GM23338 (cell line): ENCODE data around the gene SNURF.

Experiments used
- CREB1 ChIP-seq: fragments of 250-450 bp; sonication (Bioruptor Pico); IDR thresholded peaks from 2 replicates; pipeline ENCODE4 v1.5.0; 2020; ENCODE audit warnings: low read depth, mild to moderate bottlenecking, moderate library complexity
- EZH2 ChIP-seq: fragments of 200-600 bp; sonication (generic); IDR thresholded peaks from one replicate; pipeline ENCODE4 v1.8.0; 2017; ENCODE audit warnings: antibody characterized with exemption, mild to moderate bottlenecking, low read depth; ENCODE audit not compliant: unreplicated experiment
- EZH2phosphoT487 ChIP-seq: fragments of 200-600 bp; sonication (generic); IDR thresholded peaks from one replicate; pipeline ENCODE4 v1.8.1; 2018; ENCODE audit warnings: antibody characterized with exemption; ENCODE audit not compliant: unreplicated experiment
- JUNB ChIP-seq: IDR thresholded peaks from one replicate; pipeline ENCODE4 v1.6.1; 2016; ENCODE audit warnings: antibody characterized with exemption; ENCODE audit not compliant: unreplicated experiment
- POLR2AphosphoS5 ChIP-seq: IDR thresholded peaks from 2 replicates; pipeline ENCODE4 v1.6.1; 2016; ENCODE audit warnings: antibody characterized with exemption, low read depth
- REST ChIP-seq: IDR thresholded peaks from one replicate; pipeline ENCODE4 v1.6.1; 2018; ENCODE audit warnings: antibody characterized with exemption; ENCODE audit not compliant: unreplicated experiment
- TF ChIP-seq, protein P1 (sequence below), 2 experiments: fragments of 200-600 bp in 1 of 2; sonication (generic) in 1 of 2; conservative IDR thresholded peaks; 2 replicates each; pipeline versions ENCODE4 v1.5.1 to v1.6.1; 2016 to 2017; ENCODE audit warnings: antibody characterized with exemption in 2 of 2, low read depth in 2 of 2, mild to moderate bottlenecking in 2 of 2, moderate library complexity in 1 of 2
- TF ChIP-seq, protein P2 (sequence below): IDR thresholded peaks from 2 replicates; pipeline ENCODE4 v1.6.1; 2016; ENCODE audit warnings: antibody characterized with exemption

DNA sequence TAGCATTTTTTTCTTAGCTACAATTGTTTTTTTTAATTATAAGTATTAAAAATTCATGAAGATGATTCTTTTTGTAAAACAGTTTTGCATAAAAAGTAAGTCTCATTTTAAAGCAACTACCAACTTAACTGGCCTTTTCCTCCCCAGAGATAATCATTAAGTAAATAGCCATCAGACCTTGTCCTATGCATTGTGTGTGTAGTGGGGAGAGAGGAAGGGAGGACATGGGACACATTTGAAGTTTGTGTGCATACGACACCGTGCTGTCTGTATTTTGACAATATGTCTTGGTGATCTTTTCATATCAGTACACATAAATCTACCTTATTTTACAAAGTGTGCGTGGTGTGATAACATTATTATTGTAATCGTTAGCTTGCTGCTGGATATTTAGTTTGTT is 8.1 kb downstream of the SNURF start:
- TF ChIP-seq, protein P1, sequence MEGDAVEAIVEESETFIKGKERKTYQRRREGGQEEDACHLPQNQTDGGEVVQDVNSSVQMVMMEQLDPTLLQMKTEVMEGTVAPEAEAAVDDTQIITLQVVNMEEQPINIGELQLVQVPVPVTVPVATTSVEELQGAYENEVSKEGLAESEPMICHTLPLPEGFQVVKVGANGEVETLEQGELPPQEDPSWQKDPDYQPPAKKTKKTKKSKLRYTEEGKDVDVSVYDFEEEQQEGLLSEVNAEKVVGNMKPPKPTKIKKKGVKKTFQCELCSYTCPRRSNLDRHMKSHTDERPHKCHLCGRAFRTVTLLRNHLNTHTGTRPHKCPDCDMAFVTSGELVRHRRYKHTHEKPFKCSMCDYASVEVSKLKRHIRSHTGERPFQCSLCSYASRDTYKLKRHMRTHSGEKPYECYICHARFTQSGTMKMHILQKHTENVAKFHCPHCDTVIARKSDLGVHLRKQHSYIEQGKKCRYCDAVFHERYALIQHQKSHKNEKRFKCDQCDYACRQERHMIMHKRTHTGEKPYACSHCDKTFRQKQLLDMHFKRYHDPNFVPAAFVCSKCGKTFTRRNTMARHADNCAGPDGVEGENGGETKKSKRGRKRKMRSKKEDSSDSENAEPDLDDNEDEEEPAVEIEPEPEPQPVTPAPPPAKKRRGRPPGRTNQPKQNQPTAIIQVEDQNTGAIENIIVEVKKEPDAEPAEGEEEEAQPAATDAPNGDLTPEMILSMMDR (conservative IDR thresholded peaks at IDR 0.05; ENCODE audit: low read depth in 2 of 2) = no peak
- TF ChIP-seq REST (no peak), POLR2AphosphoS5 (no peak), EZH2 (no peak), CREB1 (CRISPR knock-in tag) (no peak), JUNB (no peak), EZH2phosphoT487 (no peak)
- TF ChIP-seq, protein P2, sequence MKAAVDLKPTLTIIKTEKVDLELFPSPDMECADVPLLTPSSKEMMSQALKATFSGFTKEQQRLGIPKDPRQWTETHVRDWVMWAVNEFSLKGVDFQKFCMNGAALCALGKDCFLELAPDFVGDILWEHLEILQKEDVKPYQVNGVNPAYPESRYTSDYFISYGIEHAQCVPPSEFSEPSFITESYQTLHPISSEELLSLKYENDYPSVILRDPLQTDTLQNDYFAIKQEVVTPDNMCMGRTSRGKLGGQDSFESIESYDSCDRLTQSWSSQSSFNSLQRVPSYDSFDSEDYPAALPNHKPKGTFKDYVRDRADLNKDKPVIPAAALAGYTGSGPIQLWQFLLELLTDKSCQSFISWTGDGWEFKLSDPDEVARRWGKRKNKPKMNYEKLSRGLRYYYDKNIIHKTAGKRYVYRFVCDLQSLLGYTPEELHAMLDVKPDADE = no peak
